K562 (cell line): ENCODE measurements around the gene SCYL1. TPM values are rescaled to one million over a fixed set of nuclear protein-coding genes. Genes with fewer than 3 reads are reported as not detected.
A peak's percentile ranks its signal among the peaks of the same experiment; 100 is the strongest.

Source experiments
- ATAC-seq: fragments of 200-7000 bp; cut with Tn5 transposase; 3 replicates; pipeline ENCODE4 v1.9.1; 2020; ENCODE audit warnings: moderate library complexity
- BruUV-seq: library from RNA; stranded (reverse); fragments of 400-500 nt; replicated peaks from 2 replicates; lab custom pipeline; 2021; lab: Mats Ljungman, UMichigan
- CTCF ChIA-PET: fragments of 300-600 bp; formaldehyde crosslinking; extraction: SDS; loops from one replicate; lab custom pipeline; 2021; ENCODE audit warnings: low intra/inter-chr PET ratio; lab: Yijun Ruan, JAX
- POLR2A ChIA-PET: fragments of 300-600, 350-650 bp; sonication (Branson Sonifier 250); formaldehyde crosslinking; extraction: SDS; loops from one replicate; lab custom pipeline; 2021; ENCODE audit warnings: antibody characterized with exemption, inconsistent platforms; lab: Yijun Ruan, JAX
- DNase-seq, 4 experiments: peaks; one replicate each; pipeline versions ENCODE4 v3.0.0 to v3.0.0-alpha.2; 2011 to 2018; ENCODE audit warnings: low spot score in 3 of 4, mixed read lengths in 3 of 4; ENCODE audit errors: extremely low read depth in 1 of 4
- FAIRE-seq: peaks from 2 replicates; lab custom pipeline; 2011; peaks lifted over from hg19 to GRCh38; lab: Jason Lieb, UNC
- H2AFZ ChIP-seq: 2 replicates; pipeline ENCODE4 v1.6.0; 2011; ENCODE audit warnings: low read depth, low read length, control low read depth, inconsistent platforms
- H3K27ac ChIP-seq: fragments of 200-600 bp; 3 replicates; pipeline ENCODE4 v1.8.0; 2011; ENCODE audit warnings: low read depth, mild to moderate bottlenecking, control low read depth, inconsistent platforms, low read length, moderate library complexity, mixed read lengths; ENCODE audit errors: extremely low read depth
- H3K27me3 ChIP-seq, 2 experiments: fragments of 300-600 bp in 1 of 2; 2 replicates in 1 of 2; 3 replicates in 1 of 2; pipeline versions ENCODE4 v1.6.0 to v1.8.0; 2011; ENCODE audit warnings: inconsistent platforms in 2 of 2, low read length in 2 of 2, mild to moderate bottlenecking in 1 of 2, mixed read lengths in 1 of 2, moderate library complexity in 1 of 2; ENCODE audit not compliant: control insufficient read depth in 2 of 2, insufficient read depth in 2 of 2
- H3K36me3 ChIP-seq: fragments of 300-600 bp; 3 replicates; pipeline ENCODE4 v1.8.0; 2011; ENCODE audit warnings: mild to moderate bottlenecking, low read length, inconsistent platforms; ENCODE audit not compliant: control insufficient read depth, insufficient read depth
- H3K4me1 ChIP-seq, 2 experiments: fragments of 200-600 bp in 1 of 2; replicated peaks in 1 of 2; 2 replicates in 1 of 2; 3 replicates in 1 of 2; pipeline versions ENCODE4 v1.5.1 to v1.8.0; 2011; ENCODE audit warnings: inconsistent platforms in 2 of 2, low read length in 2 of 2, mild to moderate bottlenecking in 1 of 2, mixed read lengths in 1 of 2, moderate library complexity in 1 of 2; ENCODE audit not compliant: control insufficient read depth in 2 of 2, insufficient read depth in 2 of 2
- H3K4me2 ChIP-seq: 2 replicates; pipeline ENCODE4 v1.6.1; 2011; ENCODE audit warnings: low read length, control low read depth, inconsistent platforms, mixed read lengths; ENCODE audit not compliant: insufficient read depth
- H3K4me3 ChIP-seq: fragments of 200-600 bp; sonication (generic), shearing (Covaris generic); 2 replicates; pipeline ENCODE4 v1.5.1; 2016; ENCODE audit warnings: control low read depth, inconsistent platforms
- H3K79me2 ChIP-seq: fragments of 200-600 bp; 3 replicates; pipeline ENCODE4 v1.8.0; 2011; ENCODE audit warnings: low read length, inconsistent platforms; ENCODE audit not compliant: control insufficient read depth, insufficient read depth
- H3K9ac ChIP-seq, 2 experiments: 2 replicates each; pipeline versions ENCODE4 v1.6.0 to v1.6.1; 2011; ENCODE audit warnings: low read depth in 2 of 2, low read length in 2 of 2, control low read depth in 1 of 2, inconsistent platforms in 1 of 2, mild to moderate bottlenecking in 1 of 2, mixed read lengths in 1 of 2; ENCODE audit not compliant: insufficient read depth in 1 of 2
- H3K9me1 ChIP-seq: one replicate; pipeline ENCODE4 v1.6.0; 2011; ENCODE audit warnings: inconsistent platforms, mild to moderate bottlenecking, low read length, moderate library complexity; ENCODE audit not compliant: control insufficient read depth, insufficient read depth
- H3K9me3 ChIP-seq: replicated peaks from 2 replicates; pipeline ENCODE4 v1.5.1; 2011; ENCODE audit warnings: low read depth, low read length, inconsistent platforms; ENCODE audit not compliant: control insufficient read depth, insufficient read depth
- H4K20me1 ChIP-seq: replicated peaks from 2 replicates; pipeline ENCODE4 v1.6.1; 2011; ENCODE audit warnings: low read length, inconsistent platforms, mixed read lengths; ENCODE audit not compliant: control insufficient read depth, insufficient read depth
- JUN ChIP-seq, 2 experiments: sonication (generic) in 1 of 2; formaldehyde crosslinking in 1 of 2; IDR thresholded peaks; 2 replicates each; pipeline versions ENCODE4 v1.6.1 to v1.8.0; 2012 to 2022; ENCODE audit warnings: borderline replicate concordance in 2 of 2, mild to moderate bottlenecking in 2 of 2, improper control_type of control experiment in 1 of 2, low read depth in 1 of 2, low read length in 1 of 2, missing genetic modification reagents in 1 of 2
- NFRKB ChIP-seq: fragments of 450-650 bp; IDR thresholded peaks from 2 replicates; pipeline ENCODE4 v1.6.1; 2016; ENCODE audit warnings: low read depth
- POLR2G ChIP-seq: fragments of 200-400 bp; formaldehyde crosslinking; IDR thresholded peaks from 2 replicates; pipeline ENCODE4 v1.6.1; 2017; ENCODE audit warnings: low read depth, mild to moderate bottlenecking, antibody characterized with exemption, low read length, moderate library complexity
- RBFOX2 ChIP-seq: fragments of 200-400 bp; formaldehyde crosslinking; IDR thresholded peaks from 2 replicates; pipeline ENCODE4 v1.6.1; 2017; ENCODE audit warnings: low read depth, mild to moderate bottlenecking, low read length, moderate library complexity
- SFPQ ChIP-seq: fragments of 200-400 bp; formaldehyde crosslinking; IDR thresholded peaks from 2 replicates; pipeline ENCODE4 v1.6.1; 2017; ENCODE audit warnings: mild to moderate bottlenecking, low read depth, low read length, moderate library complexity
- ZNF143 ChIP-seq: sonication (generic); formaldehyde crosslinking; IDR thresholded peaks from 2 replicates; pipeline ENCODE4 v1.9.0; 2022; ENCODE audit warnings: mild to moderate bottlenecking, missing genetic modification reagents
- ZNF224 ChIP-seq: sonication (generic); formaldehyde crosslinking; IDR thresholded peaks from 2 replicates; pipeline ENCODE4 v1.8.0; 2022; ENCODE audit warnings: mild to moderate bottlenecking, missing genetic modification reagents
- ZNF274 ChIP-seq: IDR thresholded peaks from 2 replicates; pipeline ENCODE4 v1.6.1; 2011; ENCODE audit warnings: low read depth, mild to moderate bottlenecking, low read length, moderate library complexity, borderline replicate concordance
- WGBS: fragments of 100-300 bp; shearing (Covaris generic); methylation state at CpG from one replicate; pipeline ENCODE4 v1.1.6; 2016; ENCODE audit warnings: low coverage, mixed read lengths; ENCODE audit not compliant: insufficient coverage; ENCODE audit errors: missing lambda C conversion rate; 5-methylcytosine and 5-hydroxymethylcytosine counted together
- in situ Hi-C: fragments of 300-500 bp; cut with MboI; formaldehyde crosslinking; loops from 4 replicates; pipeline ENCODE4 v1.15.0; 2018; ENCODE audit warnings: inconsistent platforms, mixed read lengths
- intact Hi-C: fragments of 100-400 bp; cut with micrococcal nuclease; formaldehyde crosslinking; loops from 2 replicates; pipeline ENCODE4 v1.14.2; 2022
- polyA plus RNA-seq, 8 experiments: library from polyadenylated mRNA; depleted of rRNA in 4 of 8; stranded (reverse) in 5 of 8; unstranded in 3 of 8; fragments of >200 nt; fragmentation: Nextera tagmentation in 2 of 8; fragmentation: Illumina TruSeq in 1 of 8; extraction: Ambion mirVana in 2 of 8; extraction: Trizol in 1 of 8; gene quantifications; 2 replicates each; pipeline versions ENCODE4 v1.2.1 to v1.2.3, GENCODE V29; 2011 to 2014; ENCODE audit warnings: inconsistent platforms in 1 of 8, missing spikeins in 1 of 8
- total RNA-seq, 7 experiments: library from RNA; depleted of rRNA in 6 of 7; stranded (reverse); fragments of >200 nt in 6 of 7; fragmentation: Illumina TruSeq in 2 of 7; extraction: Trizol in 2 of 7; gene quantifications; 2 replicates each; pipeline versions ENCODE4 v1.2.1 to v1.2.3, GENCODE V29; 2011 to 2021; ENCODE audit warnings: low replicate concordance in 1 of 7

SCYL1 gene
- total and polyA plus RNA-seq, 9 of the 15 experiments (the other 6 are each of a cell fraction or from before 2014, with no cell fraction given), result 1.9 to 145 (median 57.6) TPM

DNA sequence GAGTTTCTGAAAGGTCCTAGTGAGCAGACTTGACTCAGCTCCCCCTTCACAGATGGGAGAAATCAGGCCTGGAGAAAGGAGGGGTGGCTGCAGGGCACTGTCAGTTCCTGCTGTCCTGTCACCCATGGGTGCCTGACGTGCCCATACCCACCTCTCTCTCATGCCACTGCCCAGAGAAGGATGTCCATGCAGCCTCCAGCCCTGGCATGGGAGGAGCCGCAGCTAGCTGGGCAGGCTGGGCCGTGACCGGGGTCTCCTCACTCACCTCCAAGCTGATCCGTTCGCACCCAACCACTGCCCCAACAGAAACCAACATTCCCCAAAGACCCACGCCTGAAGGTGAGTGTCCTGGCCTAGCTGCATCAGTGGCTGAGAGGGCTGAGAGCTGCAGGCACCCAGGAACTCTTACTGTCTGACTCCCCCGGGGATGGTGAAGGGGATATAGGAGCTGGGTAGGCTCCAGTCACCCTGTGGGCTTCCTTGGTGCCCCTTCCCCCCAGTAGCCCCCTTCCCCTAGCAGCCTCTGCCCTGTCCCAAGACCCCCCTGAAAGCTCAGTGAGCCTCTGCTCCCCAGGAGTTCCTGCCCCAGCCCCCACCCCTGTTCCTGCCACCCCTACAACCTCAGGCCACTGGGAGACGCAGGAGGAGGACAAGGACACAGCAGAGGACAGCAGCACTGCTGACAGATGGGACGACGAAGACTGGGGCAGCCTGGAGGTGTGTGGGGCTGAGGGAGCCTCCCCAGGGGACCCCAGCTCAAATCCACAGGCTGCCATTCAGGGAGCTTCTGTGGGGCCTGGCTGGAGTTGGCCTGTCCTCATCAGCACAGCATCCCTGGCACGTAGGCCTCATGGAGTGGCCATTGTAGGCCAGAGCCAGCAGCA is 11.8 kb downstream of the SCYL1 start:
- TF ChIP-seq SFPQ (no peak), JUN (IDR thresholded peaks at IDR 0.05; ENCODE audit: borderline replicate concordance, low read depth, low read length) (no peak), JUN (CRISPR knock-in tag; IDR thresholded peaks at IDR 0.05; ENCODE audit: borderline replicate concordance) (no peak), ZNF224 (CRISPR knock-in tag) (no peak), NFRKB (no peak), ZNF143 (no peak), RBFOX2 (peak; percentile 35), POLR2G (peak; percentile 52), ZNF274 (no peak)
- DNase-seq (no peak), FAIRE-seq (no peak), ATAC-seq (no peak)
- POLR2A ChIA-PET, result interaction anchor here (0.5 to 6.5 kb wide), 8 partner anchors 10 to 117 kb away, joined by 3 to 48 read pairs (median 6); partner anchors contain the start of genes MALAT1, NEAT1 and SCYL1
- Histone ChIP-seq H2AFZ (no peak overlapping the region), H3K4me3 (no peak overlapping the region), H3K27me3 (no peaks in the 10 kb centered on the region), H4K20me1 (0 out of 2 replicates have a peak, but pooled peaks cover 1% of the 10 kb centered on the region), H3K9me3 (no peaks in the 10 kb centered on the region), H3K9me1 (no peaks in the 10 kb centered on the region), H3K36me3 (peaks cover 68% of the 10 kb centered on the region; the same call in 2 of the 3 replicates), H3K79me2 (no peaks in the 10 kb centered on the region; the same call in 2 of the 3 replicates), H3K4me2 (no peak overlapping the region), H3K27ac (no peak overlapping the region), H3K4me1 (peaks cover 8 to 50% of the 10 kb centered on the region in 2 experiments), H3K9ac (0 out of 4 replicates have a peak overlapping the region, but pooled peaks of 1 of the 2 experiments have one; percentile 41)
- no TSS peak for BruUV-seq
- WGBS, result 88% methylated on average over 12 of the region's 12 CpGs
- in situ Hi-C loops (no loop called here), intact Hi-C loops (no loop called here)
- CTCF ChIA-PET, result no interaction called here
